HG03108 (cell line): Measurements from ENCODE around the gene SPAG16.
"Not testable (repeated sequence)": the region's sequence is repeated elsewhere in the genome, so short reads cannot be mapped to it uniquely, and the experiment has no call there.

Experiments
- ATAC-seq: cut with Tn5 transposase; IDR thresholded peaks from one replicate; pipeline ENCODE4 v1.9.1; 2021; ENCODE audit warnings: moderate library complexity; ENCODE audit not compliant: unreplicated experiment

The SPAG16 gene

GRCh38 chr2:213989207-213989606 lies 704.9 kb downstream of the SPAG16 start:
- ATAC-seq: no peak

- ATAC-seq: no peak
These were observed 707.3 kb downstream of the SPAG16 start for GRCh38 chr2:213991453-213992108.

GRCh38 chr2:213995400-213996105 lies 711.3 kb downstream of the SPAG16 start:
- no peak for ATAC-seq

GRCh38 chr2:213998976-213999375 lies 714.7 kb downstream of the SPAG16 start:
- ATAC-seq: not testable (repeated sequence)

GRCh38 chr2:214004463-214004862 lies 720.2 kb downstream of the SPAG16 start:
- ATAC-seq: no peak

- no peak for ATAC-seq
These were observed 721.1 kb downstream of the SPAG16 start for GRCh38 chr2:214005337-214005736.

GRCh38 chr2:214006601-214007000 lies 722.3 kb downstream of the SPAG16 start:
- no peak for ATAC-seq

- no peak for ATAC-seq
These were observed 727.4 kb downstream of the SPAG16 start for GRCh38 chr2:214011676-214012075.

GRCh38 chr2:214014551-214015220 lies 730.4 kb downstream of the SPAG16 start:
- ATAC-seq: no peak

- ATAC-seq: no peak
These were observed 735.1 kb downstream of the SPAG16 start for GRCh38 chr2:214019229-214019972.

- no peak for ATAC-seq
These were observed 735.7 kb downstream of the SPAG16 start for GRCh38 chr2:214019973-214020345.

GRCh38 chr2:214029190-214029589 lies 744.9 kb downstream of the SPAG16 start:
- no peak for ATAC-seq

- ATAC-seq: no peak
These were observed 747.3 kb downstream of the SPAG16 start for GRCh38 chr2:214031566-214031965.

- no peak for ATAC-seq
These were observed 750.2 kb downstream of the SPAG16 start for GRCh38 chr2:214034417-214034816.

- ATAC-seq: no peak
These were observed 751.0 kb downstream of the SPAG16 start for GRCh38 chr2:214035091-214035852.

GRCh38 chr2:214035921-214036320 lies 751.7 kb downstream of the SPAG16 start:
- no peak for ATAC-seq

- no peak for ATAC-seq
These were observed 753.9 kb downstream of the SPAG16 start for GRCh38 chr2:214038186-214038585.

GRCh38 chr2:214050731-214051130 lies 766.5 kb downstream of the SPAG16 start:
- no peak for ATAC-seq

- no peak for ATAC-seq
These were observed 767.3 kb downstream of the SPAG16 start for GRCh38 chr2:214051585-214051984.

- ATAC-seq: no peak
These were observed 768.0 kb downstream of the SPAG16 start for GRCh38 chr2:214052235-214052634.

- ATAC-seq: no peak
These were observed 773.7 kb downstream of the SPAG16 start for GRCh38 chr2:214057986-214058385.
